Keratinocyte (primary cell): ENCODE measurements around the gene RUVBL2. TPM values are rescaled to one million over a fixed set of nuclear protein-coding genes. Genes with fewer than 3 reads are reported as not detected.
"Not testable (repeated sequence)": the region's sequence is repeated elsewhere in the genome, so short reads cannot be mapped to it uniquely, and the experiment has no call there.

ENCODE experiments used
- DNase-seq: peaks from one replicate; pipeline ENCODE4 v3.0.0-alpha.2; 2011; ENCODE audit warnings: low read depth, missing footprints, low spot score
- FAIRE-seq: peaks from 2 replicates; lab custom pipeline; 2011; peaks lifted over from hg19 to GRCh38; lab: Jason Lieb, UNC
- H2AFZ ChIP-seq: 2 replicates; pipeline ENCODE4 v1.6.0; 2012; ENCODE audit warnings: low read length, control low read depth, inconsistent platforms; ENCODE audit not compliant: control insufficient read depth
- H3K27ac ChIP-seq: 2 replicates; pipeline ENCODE4 v1.5.1; 2011; ENCODE audit warnings: low read length; ENCODE audit not compliant: control insufficient read depth, insufficient read depth
- H3K27me3 ChIP-seq: 3 replicates; pipeline ENCODE4 v1.6.0; 2011; ENCODE audit warnings: low read length; ENCODE audit not compliant: control insufficient read depth, insufficient read depth; ENCODE audit errors: extremely low read depth
- H3K36me3 ChIP-seq, 2 experiments: 2 replicates in 1 of 2; 3 replicates in 1 of 2; pipeline ENCODE4 v1.5.1; 2011; ENCODE audit warnings: low read length in 2 of 2, mild to moderate bottlenecking in 1 of 2; ENCODE audit not compliant: control insufficient read depth in 2 of 2, insufficient read depth in 2 of 2; ENCODE audit errors: extremely low read depth in 1 of 2
- H3K4me1 ChIP-seq: 3 replicates; pipeline ENCODE4 v1.5.1; 2011; ENCODE audit warnings: low read length; ENCODE audit not compliant: control insufficient read depth, insufficient read depth; ENCODE audit errors: extremely low read depth
- H3K4me2 ChIP-seq: 3 replicates; pipeline ENCODE4 v1.6.0; 2011; ENCODE audit warnings: low read depth, low read length; ENCODE audit not compliant: control insufficient read depth, insufficient read depth; ENCODE audit errors: extremely low read depth
- H3K4me3 ChIP-seq, 3 experiments: fragments of 200-600 bp in 1 of 3; sonication (generic) in 1 of 3; 2 replicates in 2 of 3; 3 replicates in 1 of 3; pipeline ENCODE4 v1.5.1; 2011 to 2016; ENCODE audit warnings: low read length in 3 of 3, mild to moderate bottlenecking in 3 of 3, control low read depth in 2 of 3, inconsistent platforms in 1 of 3, low read depth in 1 of 3, mixed read lengths in 1 of 3, mixed run types in 1 of 3, moderate library complexity in 1 of 3; ENCODE audit not compliant: control insufficient read depth in 2 of 3, insufficient read depth in 2 of 3; ENCODE audit errors: extremely low read depth in 1 of 3
- H3K79me2 ChIP-seq: 2 replicates; pipeline ENCODE4 v1.6.0; 2012; ENCODE audit warnings: low read length; ENCODE audit not compliant: control insufficient read depth, insufficient read depth
- H3K9ac ChIP-seq: 3 replicates; pipeline ENCODE4 v1.6.0; 2011; ENCODE audit warnings: low read length; ENCODE audit not compliant: control insufficient read depth, insufficient read depth; ENCODE audit errors: extremely low read depth
- H3K9me1 ChIP-seq: 3 replicates; pipeline ENCODE4 v1.6.0; 2011; ENCODE audit warnings: low read length; ENCODE audit not compliant: control insufficient read depth, insufficient read depth; ENCODE audit errors: extremely low read depth
- H3K9me3 ChIP-seq: 2 replicates; pipeline ENCODE4 v1.5.1; 2012; ENCODE audit warnings: low read depth, low read length; ENCODE audit not compliant: control insufficient read depth
- H4K20me1 ChIP-seq: 3 replicates; pipeline ENCODE4 v1.6.0; 2011; ENCODE audit warnings: low read length; ENCODE audit not compliant: control insufficient read depth, insufficient read depth; ENCODE audit errors: extremely low read depth
- CTCF ChIP-seq, 3 experiments: IDR thresholded peaks in 1 of 3; conservative IDR thresholded peaks in 1 of 3; optimal IDR thresholded peaks in 1 of 3; 2 replicates in 2 of 3; 3 replicates in 1 of 3; pipeline versions ENCODE3 to v1.5.1; 2011; ENCODE audit warnings: low read length in 3 of 3, mild to moderate bottlenecking in 3 of 3, moderate library complexity in 2 of 3, control low read depth in 1 of 3, inconsistent platforms in 1 of 3; ENCODE audit not compliant: insufficient read depth in 2 of 3; ENCODE audit errors: extremely low read depth in 1 of 3
- dilution Hi-C: fragments of 300-500 bp; cut with MboI; formaldehyde crosslinking; loops from one replicate; pipeline ENCODE4 v1.7.0; 2020; ENCODE audit warnings: low sequenced_read_pairs; ENCODE audit not compliant: extremely low pct_ligation_motif_present
- polyA plus RNA-seq, 5 experiments: library from polyadenylated mRNA; depleted of rRNA in 3 of 5; stranded (reverse) in 3 of 5; stranded (forward) in 1 of 5; unstranded in 1 of 5; fragments of >200 nt; gene quantifications; 1 replicate in 1 of 5; 2 replicates in 3 of 5; 3 replicates in 1 of 5; pipeline versions ENCODE4 v1.2.1 to v1.2.3, GENCODE V29; 2011 to 2012; ENCODE audit warnings: missing spikeins in 2 of 5, low read depth in 1 of 5, low replicate concordance in 1 of 5

The RUVBL2 gene
- polyA plus RNA-seq, 1 donor (not counting 4 experiments of a cell fraction or from before 2014, with no cell fraction given) = 126 TPM

GRCh38 chr19:49031642-49032301 is 38.1 kb downstream of the RUVBL2 start, which contains the start of gene CGB2:
TSS of gene CGB2 (plus strand) at chr19:49031890. CDS start at chr19:49032096, 206 bp downstream.
- peak in 2 of 3 experiments; percentile 46 for TF ChIP-seq CTCF (optimal IDR thresholded peaks at IDR 0.05 in 1 of 3, IDR thresholded peaks at IDR 0.05 in 1 of 3, conservative IDR thresholded peaks at IDR 0.05 in 1 of 3; ENCODE audit: extremely low read depth in 1 of 3, insufficient read depth in 2 of 3, low read length in 3 of 3)
- H3K4me3 ChIP-seq, H3K4me1 ChIP-seq, H4K20me1 ChIP-seq, H3K79me2 ChIP-seq, H3K27ac ChIP-seq, H3K9ac ChIP-seq, dilution Hi-C loops, H3K36me3 ChIP-seq, H3K9me3 ChIP-seq, H3K9me1 ChIP-seq, FAIRE-seq, H3K27me3 ChIP-seq, DNase-seq, H2AFZ ChIP-seq, H3K4me2 ChIP-seq: not testable (repeated sequence)

DNA sequence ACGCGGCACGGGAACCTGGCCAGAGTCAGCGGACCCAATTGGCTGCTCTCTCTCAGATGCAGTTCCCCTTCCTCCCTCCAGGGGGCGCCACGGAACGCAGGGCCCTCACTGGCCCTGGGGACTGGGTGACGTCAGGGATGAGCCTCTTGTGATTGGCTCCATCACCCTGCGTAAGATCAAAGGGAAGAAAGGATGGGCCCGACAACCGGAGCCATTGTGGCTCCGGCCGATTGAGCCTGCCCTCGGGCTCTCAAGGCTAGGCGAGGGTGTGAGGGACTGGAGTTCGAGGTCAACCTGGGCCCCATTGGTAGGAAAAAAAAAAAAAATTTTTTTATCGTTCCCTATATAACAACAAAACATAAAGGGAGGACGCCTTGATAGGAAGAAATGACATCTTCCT is 43.1 kb downstream of the RUVBL2 start, which contains the start of gene CGB1:
CGB1 (minus strand) TSS at position 81 of the 400 bp plus-strand sequence. CDS start 184 bp downstream, outside the sequence.
- H3K4me2 ChIP-seq, DNase-seq, H3K9me1 ChIP-seq, FAIRE-seq, H3K9ac ChIP-seq, H3K4me1 ChIP-seq, H3K79me2 ChIP-seq, dilution Hi-C loops, H2AFZ ChIP-seq, H3K27ac ChIP-seq, H3K4me3 ChIP-seq, H4K20me1 ChIP-seq, H3K36me3 ChIP-seq, H3K27me3 ChIP-seq, H3K9me3 ChIP-seq: not testable (repeated sequence)
- peak in 2 of 3 experiments; percentile 44 to 51 for TF ChIP-seq CTCF (optimal IDR thresholded peaks at IDR 0.05 in 1 of 3, IDR thresholded peaks at IDR 0.05 in 1 of 3, conservative IDR thresholded peaks at IDR 0.05 in 1 of 3; ENCODE audit: extremely low read depth in 1 of 3, insufficient read depth in 2 of 3, low read length in 3 of 3)

- H3K79me2 ChIP-seq, H2AFZ ChIP-seq, H3K27me3 ChIP-seq, H3K4me2 ChIP-seq, H3K27ac ChIP-seq, FAIRE-seq, DNase-seq, H4K20me1 ChIP-seq, H3K9me3 ChIP-seq, H3K4me1 ChIP-seq, H3K9me1 ChIP-seq, dilution Hi-C loops, H3K36me3 ChIP-seq, H3K9ac ChIP-seq, H3K4me3 ChIP-seq: not testable (repeated sequence)
These were observed 44.4 kb downstream of the RUVBL2 start for GRCh38 chr19:49038111-49038510.
